GM15510 (cell line): Measurements from ENCODE around the gene HES3.

Experiments
- POLR2A ChIP-seq: IDR thresholded peaks from 3 replicates; pipeline ENCODE4 v1.6.1; 2011; ENCODE audit warnings: borderline replicate concordance; ENCODE audit not compliant: insufficient read length; ENCODE audit errors: extremely low read depth

Gene HES3

GRCh38 chr1:6209661-6210580 is 34.1 kb upstream of the HES3 start:
- TF ChIP-seq POLR2A: no peak

GRCh38 chr1:6210591-6211355 is 33.2 kb upstream of the HES3 start:
- no peak for TF ChIP-seq POLR2A

GRCh38 chr1:6211731-6212130 is 32.2 kb upstream of the HES3 start:
- TF ChIP-seq POLR2A: no peak

GRCh38 chr1:6212193-6212959 is 31.6 kb upstream of the HES3 start:
- TF ChIP-seq POLR2A: no peak

GRCh38 chr1:6218375-6219164 is 25.4 kb upstream of the HES3 start:
- no peak for TF ChIP-seq POLR2A

- TF ChIP-seq POLR2A: no peak
Measured at GRCh38 chr1:6220236-6220635, 23.7 kb upstream of the HES3 start.

GRCh38 chr1:6221210-6221784 is 22.7 kb upstream of the HES3 start:
- no peak for TF ChIP-seq POLR2A

GRCh38 chr1:6222636-6223035 is 21.3 kb upstream of the HES3 start:
- TF ChIP-seq POLR2A: no peak

GRCh38 chr1:6223617-6224016 is 20.4 kb upstream of the HES3 start:
- TF ChIP-seq POLR2A: no peak

- TF ChIP-seq POLR2A: no peak
Measured at GRCh38 chr1:6224718-6225117, 19.3 kb upstream of the HES3 start.

- TF ChIP-seq POLR2A: no peak
Measured at GRCh38 chr1:6225651-6226050, 18.3 kb upstream of the HES3 start.

GRCh38 chr1:6233376-6233775 is 10.6 kb upstream of the HES3 start:
- no peak for TF ChIP-seq POLR2A

- no peak for TF ChIP-seq POLR2A
Measured at GRCh38 chr1:6234502-6235295, 9.3 kb upstream of the HES3 start.
